LoVo (cell line): ENCODE measurements around the gene TCEA2.

Experiments used
- DNase-seq: peaks from one replicate; pipeline ENCODE4 v3.0.0-alpha.2; 2016; ENCODE audit warnings: low spot score

TCEA2 gene

GRCh38 chr20:64095455-64095854 lies 32.5 kb downstream of the TCEA2 start:
- DNase-seq, result no peak

GRCh38 chr20:64095927-64096326 lies 32.9 kb downstream of the TCEA2 start:
- DNase-seq, result no peak

GRCh38 chr20:64096535-64096934 lies 33.5 kb downstream of the TCEA2 start:
- DNase-seq, result no peak

- DNase-seq, result no peak
Measured at GRCh38 chr20:64098471-64099013, 35.5 kb downstream of the TCEA2 start.

- DNase-seq, result no peak
Measured at GRCh38 chr20:64099086-64099786, 36.2 kb downstream of the TCEA2 start.

GRCh38 chr20:64099880-64100565 lies 37.0 kb downstream of the TCEA2 start:
- no peak for DNase-seq

- no peak for DNase-seq
Measured at GRCh38 chr20:64100566-64100888, 37.5 kb downstream of the TCEA2 start.

GRCh38 chr20:64100946-64101688 lies 38.1 kb downstream of the TCEA2 start:
- no peak for DNase-seq

GRCh38 chr20:64101731-64102621 lies 39.0 kb downstream of the TCEA2 start:
- DNase-seq, result peak; percentile 10

GRCh38 chr20:64102647-64103354 lies 39.8 kb downstream of the TCEA2 start:
- no peak for DNase-seq

GRCh38 chr20:64103871-64104666 lies 41.1 kb downstream of the TCEA2 start:
- no peak for DNase-seq

GRCh38 chr20:64104667-64105451 lies 41.9 kb downstream of the TCEA2 start:
- DNase-seq, result no peak

GRCh38 chr20:64105846-64106434 lies 42.9 kb downstream of the TCEA2 start:
- no peak for DNase-seq

GRCh38 chr20:64106435-64106961 lies 43.5 kb downstream of the TCEA2 start:
- no peak for DNase-seq

- DNase-seq, result no peak
Measured at GRCh38 chr20:64106981-64107735, 44.2 kb downstream of the TCEA2 start, which contains the start of gene NPBWR2. NPBWR2 (minus strand) TSS chr20:64107565; CDS start chr20:64106831, 734 bp downstream.

- no peak for DNase-seq
Measured at GRCh38 chr20:64107736-64108457, 44.9 kb downstream of the TCEA2 start.
